DND-41 (cell line): ENCODE data around the gene RAD51B.

Experiments used
- ATAC-seq: fragments of 200-7000 bp; cut with Tn5 transposase; 3 replicates; pipeline ENCODE4 v1.9.1; 2021; ENCODE audit warnings: low read depth; ENCODE audit not compliant: insufficient read depth
- DNase-seq: peaks from one replicate; pipeline ENCODE4 v3.0.0-alpha.2; 2020
- H2AFZ ChIP-seq: 2 replicates; pipeline ENCODE4 v1.6.0; 2012; ENCODE audit warnings: low read depth, low read length
- H3K27ac ChIP-seq: 2 replicates; pipeline ENCODE4 v1.5.1; 2012; ENCODE audit warnings: low read length, inconsistent platforms
- H3K27me3 ChIP-seq: fragments of 200-600 bp; sonication (generic); 2 replicates; pipeline ENCODE4 v1.6.0; 2012; ENCODE audit warnings: low read length, mild to moderate bottlenecking, inconsistent platforms; ENCODE audit not compliant: insufficient read depth, poor library complexity
- H3K36me3 ChIP-seq: 2 replicates; pipeline ENCODE4 v1.5.1; 2012; ENCODE audit warnings: low read length, inconsistent platforms; ENCODE audit not compliant: insufficient read depth
- H3K4me1 ChIP-seq: 2 replicates; pipeline ENCODE4 v1.5.1; 2012; ENCODE audit warnings: mild to moderate bottlenecking, low read length; ENCODE audit not compliant: insufficient read depth
- H3K4me2 ChIP-seq: 2 replicates; pipeline ENCODE4 v1.6.0; 2012; ENCODE audit warnings: mild to moderate bottlenecking, moderate library complexity, low read length, inconsistent platforms; ENCODE audit not compliant: insufficient read depth
- H3K4me3 ChIP-seq, 2 experiments: fragments of 200-600 bp in 1 of 2; shearing (Covaris generic) in 1 of 2; 2 replicates each; pipeline ENCODE4 v1.5.1; 2012 to 2016; ENCODE audit warnings: inconsistent platforms in 2 of 2, low read length in 2 of 2, mild to moderate bottlenecking in 2 of 2, low read depth in 1 of 2, moderate library complexity in 1 of 2
- H3K79me2 ChIP-seq: 2 replicates; pipeline ENCODE4 v1.6.0; 2012; ENCODE audit warnings: low read length, inconsistent platforms; ENCODE audit not compliant: insufficient read depth
- H3K9ac ChIP-seq: 2 replicates; pipeline ENCODE4 v1.6.0; 2012; ENCODE audit warnings: low read depth, mild to moderate bottlenecking, inconsistent platforms, low read length, moderate library complexity
- H3K9me3 ChIP-seq: 2 replicates; pipeline ENCODE4 v1.5.1; 2012; ENCODE audit warnings: low read length, moderate library complexity, mild to moderate bottlenecking, inconsistent platforms; ENCODE audit not compliant: insufficient read depth, severe bottlenecking
- H4K20me1 ChIP-seq: 2 replicates; pipeline ENCODE4 v1.6.0; 2012; ENCODE audit warnings: low read length; ENCODE audit not compliant: insufficient read depth
- EZH2 ChIP-seq: IDR thresholded peaks from 3 replicates; pipeline ENCODE4 v1.6.1; 2012; ENCODE audit warnings: borderline replicate concordance, low read depth, mild to moderate bottlenecking, moderate library complexity, low read length, inconsistent platforms; ENCODE audit not compliant: severe bottlenecking
- TF ChIP-seq, protein P1 (sequence below): IDR thresholded peaks from 2 replicates; pipeline ENCODE4 v1.5.1; 2012; ENCODE audit warnings: borderline replicate concordance, low read length, moderate library complexity, mild to moderate bottlenecking; ENCODE audit not compliant: poor library complexity, severe bottlenecking; ENCODE audit errors: extremely low read depth

RAD51B gene

DNA sequence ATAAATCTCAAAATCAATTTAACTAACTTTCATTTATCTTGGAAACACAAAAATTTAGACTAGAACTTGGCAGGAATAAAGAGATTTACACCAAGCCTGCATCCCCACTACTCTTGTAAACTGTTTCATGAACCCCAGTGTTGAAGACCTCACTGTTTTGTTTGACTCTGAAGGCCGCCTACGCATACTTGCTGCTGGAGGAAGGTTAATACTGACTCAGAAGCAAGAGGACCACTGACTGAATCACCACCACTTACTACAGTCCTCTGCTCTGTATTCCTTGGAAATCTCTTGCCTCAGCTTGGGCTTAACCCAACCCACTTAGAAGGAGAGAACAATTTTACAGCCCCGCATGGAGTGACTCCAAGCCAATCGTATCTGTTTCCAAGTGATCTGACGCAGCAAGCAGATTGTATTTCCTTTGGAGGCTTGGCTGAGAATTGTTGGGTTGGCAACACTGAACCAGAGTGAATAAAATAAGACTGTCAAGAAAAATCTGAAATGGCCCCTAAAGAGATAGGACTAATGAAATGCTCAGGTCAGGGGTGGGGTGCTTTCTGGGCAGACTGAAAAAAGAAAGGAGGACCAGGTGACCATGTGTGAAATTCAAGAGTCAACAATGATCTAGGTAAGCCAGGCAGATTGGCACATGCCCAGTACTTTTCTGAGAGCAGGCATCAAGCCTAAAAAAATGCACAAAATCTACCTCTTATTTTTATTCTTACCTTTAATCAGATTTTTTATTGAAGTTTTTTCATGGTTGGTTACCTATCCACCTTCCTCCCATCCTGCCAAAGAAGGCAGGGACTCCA, 724.7 kb downstream of the RAD51B start:
- Histone ChIP-seq H3K4me2 (no peak overlapping the region), H3K9ac (no peak overlapping the region), H3K27ac (no peak overlapping the region), H3K4me3 (no peak overlapping the region), H3K79me2 (no peaks in the 10 kb centered on the region), H3K27me3 (no peaks in the 10 kb centered on the region), H2AFZ (no peak overlapping the region), H4K20me1 (no peaks in the 10 kb centered on the region), H3K36me3 (no peaks in the 10 kb centered on the region), H3K9me3 (no peaks in the 10 kb centered on the region), H3K4me1 (no peaks in the 10 kb centered on the region)
- DNase-seq: no peak
- no peak for ATAC-seq
- no peak for TF ChIP-seq EZH2
- TF ChIP-seq, protein P1, sequence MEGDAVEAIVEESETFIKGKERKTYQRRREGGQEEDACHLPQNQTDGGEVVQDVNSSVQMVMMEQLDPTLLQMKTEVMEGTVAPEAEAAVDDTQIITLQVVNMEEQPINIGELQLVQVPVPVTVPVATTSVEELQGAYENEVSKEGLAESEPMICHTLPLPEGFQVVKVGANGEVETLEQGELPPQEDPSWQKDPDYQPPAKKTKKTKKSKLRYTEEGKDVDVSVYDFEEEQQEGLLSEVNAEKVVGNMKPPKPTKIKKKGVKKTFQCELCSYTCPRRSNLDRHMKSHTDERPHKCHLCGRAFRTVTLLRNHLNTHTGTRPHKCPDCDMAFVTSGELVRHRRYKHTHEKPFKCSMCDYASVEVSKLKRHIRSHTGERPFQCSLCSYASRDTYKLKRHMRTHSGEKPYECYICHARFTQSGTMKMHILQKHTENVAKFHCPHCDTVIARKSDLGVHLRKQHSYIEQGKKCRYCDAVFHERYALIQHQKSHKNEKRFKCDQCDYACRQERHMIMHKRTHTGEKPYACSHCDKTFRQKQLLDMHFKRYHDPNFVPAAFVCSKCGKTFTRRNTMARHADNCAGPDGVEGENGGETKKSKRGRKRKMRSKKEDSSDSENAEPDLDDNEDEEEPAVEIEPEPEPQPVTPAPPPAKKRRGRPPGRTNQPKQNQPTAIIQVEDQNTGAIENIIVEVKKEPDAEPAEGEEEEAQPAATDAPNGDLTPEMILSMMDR: no peak

DNA sequence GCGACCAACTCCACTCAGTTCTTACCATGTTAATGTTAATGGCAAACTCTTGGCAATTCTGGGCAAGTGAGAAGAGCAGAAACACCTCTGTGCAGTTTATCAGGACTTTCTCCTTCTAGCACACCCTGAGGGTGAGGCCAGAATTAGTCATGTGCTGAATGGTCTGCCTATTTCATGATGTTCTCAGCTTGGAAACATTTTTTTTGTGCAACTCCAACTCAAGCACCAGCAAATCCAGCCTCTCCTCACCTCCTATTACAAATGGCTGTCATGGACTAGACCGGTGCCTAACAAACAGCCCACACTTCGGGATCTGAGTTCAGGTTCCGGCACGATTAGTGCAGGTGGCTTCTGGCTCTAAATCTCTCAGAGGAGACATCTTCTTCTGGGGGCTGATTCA, 727.3 kb downstream of the RAD51B start:
- H3K27me3 ChIP-seq: no peaks in the 10 kb centered on the region
- no peaks in the 10 kb centered on the region for H4K20me1 ChIP-seq
- no peak for DNase-seq
- no peak overlapping the region for H3K27ac ChIP-seq
- no peak for ATAC-seq
- no peak overlapping the region for H3K4me3 ChIP-seq
- H3K4me2 ChIP-seq: no peak overlapping the region
- no peaks in the 10 kb centered on the region for H3K4me1 ChIP-seq
- H3K9me3 ChIP-seq: no peaks in the 10 kb centered on the region
- no peaks in the 10 kb centered on the region for H3K36me3 ChIP-seq
- no peak overlapping the region for H2AFZ ChIP-seq
- no peaks in the 10 kb centered on the region for H3K79me2 ChIP-seq
- TF ChIP-seq EZH2: no peak
- H3K9ac ChIP-seq: no peak overlapping the region

DNA sequence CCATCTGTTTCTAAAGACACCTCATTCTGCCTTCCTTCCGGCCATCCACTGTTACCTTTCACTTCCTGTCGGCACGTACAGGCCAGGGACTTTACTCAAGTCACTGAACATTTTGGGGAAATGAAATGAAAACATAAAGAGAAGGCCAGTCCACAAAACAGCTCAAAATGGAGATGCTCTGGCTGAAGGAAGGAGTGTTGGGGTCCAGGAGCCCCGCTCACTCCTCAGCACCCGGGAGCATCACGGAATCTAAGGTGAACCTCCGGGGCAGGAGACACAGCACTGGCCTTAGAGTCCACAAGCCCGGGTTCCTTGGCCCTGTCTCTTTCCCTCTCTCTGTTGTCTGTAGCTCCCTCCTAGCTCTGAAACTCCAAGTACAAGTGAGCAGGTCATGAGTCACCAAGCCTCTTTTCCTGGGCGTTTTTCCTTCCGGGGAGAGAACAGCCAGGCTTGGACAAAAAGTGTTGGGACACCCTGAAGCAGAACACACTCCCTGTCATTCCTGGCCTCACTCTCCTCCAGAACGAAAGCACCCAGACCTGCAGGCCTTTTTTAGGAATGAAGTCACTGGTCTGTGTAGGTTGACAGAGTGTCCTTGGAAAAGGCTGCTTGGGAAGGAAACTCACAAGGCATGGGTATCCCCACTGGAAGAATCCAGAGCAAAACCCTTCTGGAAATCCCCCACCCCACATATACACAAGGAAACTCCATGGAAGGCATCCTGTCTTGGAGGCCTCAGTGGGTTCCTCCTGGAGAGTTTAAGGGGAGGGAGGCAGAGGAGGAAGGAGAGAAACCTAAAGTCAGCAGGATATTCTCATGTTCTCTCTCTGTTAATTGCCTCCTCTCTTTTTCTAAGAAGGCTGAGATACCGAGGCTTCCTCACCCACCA, 728.0 kb downstream of the RAD51B start:
- Histone ChIP-seq H3K4me3 (no peak overlapping the region), H3K79me2 (no peaks in the 10 kb centered on the region), H3K4me2 (no peak overlapping the region), H2AFZ (no peak overlapping the region), H3K4me1 (no peaks in the 10 kb centered on the region), H3K36me3 (no peaks in the 10 kb centered on the region), H3K27ac (no peak overlapping the region), H4K20me1 (no peaks in the 10 kb centered on the region), H3K9ac (no peak overlapping the region), H3K9me3 (no peaks in the 10 kb centered on the region), H3K27me3 (no peaks in the 10 kb centered on the region)
- DNase-seq: no peak
- TF ChIP-seq, protein P1: no peak
- no peak for TF ChIP-seq EZH2
- no peak for ATAC-seq
